Renal pelvis (tissue), 4 donors: Measurements from ENCODE around the gene BLVRB. TPM values are rescaled to one million over a fixed set of nuclear protein-coding genes. Genes with fewer than 3 reads are reported as not detected.
"Not testable (repeated sequence)": the region's sequence is repeated elsewhere in the genome, so short reads cannot be mapped to it uniquely, and the experiment has no call there.

Experiments used
- DNase-seq: peaks from one replicate; pipeline ENCODE4 v3.0.0-alpha.2; 2013
- polyA plus RNA-seq, 3 donors: library from polyadenylated mRNA; unstranded; fragments of 120-200 nt; gene quantifications; one replicate each; pipeline ENCODE4 v1.2.1, GENCODE V29; 2013; ENCODE audit not compliant: insufficient read length in 3 of 3

Gene BLVRB
- polyA plus RNA-seq, 3 donors = 51.8 to 54.2 (median 52.3) TPM

GRCh38 chr19:40428197-40428596, 37.3 kb downstream of the BLVRB start:
- not testable (repeated sequence) for DNase-seq

GRCh38 chr19:40425450-40426287, 39.9 kb downstream of the BLVRB start, which contains the start of gene SERTAD1:
Gene SERTAD1, minus strand, starts transcription at chr19:40425992. Its CDS starts 2,446 bp downstream, at chr19:40423546.
- peak; percentile 99 for DNase-seq

GRCh38 chr19:40424637-40425449, 40.7 kb downstream of the BLVRB start:
- DNase-seq = no peak

DNA sequence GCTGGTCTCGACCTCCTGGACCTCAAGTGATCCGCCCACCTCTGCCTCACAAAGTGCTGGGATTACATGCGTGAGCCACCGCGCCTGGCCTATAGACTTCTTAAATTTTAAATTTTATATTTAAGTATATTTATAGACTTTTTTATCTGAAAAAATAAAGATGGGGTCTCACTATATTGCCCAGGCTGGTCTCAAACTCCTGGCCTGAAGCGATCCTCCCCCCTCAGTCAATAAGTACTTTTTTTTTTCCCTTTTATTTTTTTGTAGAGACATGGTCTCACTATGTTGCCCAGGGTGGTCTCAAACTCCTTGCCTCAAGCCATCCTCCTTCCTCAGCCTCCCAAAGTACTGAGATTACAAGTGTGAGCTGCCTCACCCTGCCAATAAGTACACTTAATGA, 41.6 kb downstream of the BLVRB start:
- DNase-seq = no peak

DNA sequence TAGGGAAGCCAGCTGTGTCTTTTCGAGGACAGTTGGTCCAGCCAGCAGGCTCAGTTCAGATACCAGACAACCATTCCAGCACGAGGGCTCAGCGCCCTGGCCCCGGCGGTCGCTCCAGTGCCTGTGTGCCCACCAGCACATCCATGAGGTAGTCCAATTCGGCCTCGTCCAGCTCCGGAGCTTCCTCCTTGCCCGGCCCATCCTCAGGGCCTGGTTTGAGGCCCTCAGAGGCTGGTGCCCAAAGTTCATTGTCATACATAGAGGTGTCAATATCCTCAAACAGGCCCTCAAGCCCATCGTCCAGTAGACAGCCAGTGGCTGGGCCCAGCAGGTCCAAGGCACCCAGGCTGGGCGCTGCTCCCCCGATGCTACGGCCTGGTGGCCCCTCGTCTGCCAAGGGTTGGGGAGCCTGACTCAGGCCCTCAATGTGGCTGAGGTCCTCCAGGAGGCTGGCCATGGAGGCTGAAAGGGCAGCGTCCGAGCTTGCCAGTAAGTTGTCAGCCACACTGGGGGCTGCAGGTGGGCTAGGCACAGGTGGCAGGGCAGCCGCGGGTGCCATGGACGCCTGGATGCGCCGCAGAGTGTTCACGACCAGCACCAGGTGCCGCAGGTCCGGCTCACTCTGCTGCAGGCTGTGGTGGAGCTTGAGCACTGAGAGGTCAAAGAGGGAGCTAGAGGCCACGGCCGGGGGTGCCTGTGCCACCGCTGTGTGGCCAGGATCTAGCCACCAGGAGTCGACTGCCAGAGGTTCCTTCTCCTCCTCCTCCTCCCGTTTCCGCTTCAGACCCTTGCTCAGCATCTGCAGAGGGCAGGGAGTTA, 42.6 kb downstream of the BLVRB start:
- DNase-seq = no peak

DNA sequence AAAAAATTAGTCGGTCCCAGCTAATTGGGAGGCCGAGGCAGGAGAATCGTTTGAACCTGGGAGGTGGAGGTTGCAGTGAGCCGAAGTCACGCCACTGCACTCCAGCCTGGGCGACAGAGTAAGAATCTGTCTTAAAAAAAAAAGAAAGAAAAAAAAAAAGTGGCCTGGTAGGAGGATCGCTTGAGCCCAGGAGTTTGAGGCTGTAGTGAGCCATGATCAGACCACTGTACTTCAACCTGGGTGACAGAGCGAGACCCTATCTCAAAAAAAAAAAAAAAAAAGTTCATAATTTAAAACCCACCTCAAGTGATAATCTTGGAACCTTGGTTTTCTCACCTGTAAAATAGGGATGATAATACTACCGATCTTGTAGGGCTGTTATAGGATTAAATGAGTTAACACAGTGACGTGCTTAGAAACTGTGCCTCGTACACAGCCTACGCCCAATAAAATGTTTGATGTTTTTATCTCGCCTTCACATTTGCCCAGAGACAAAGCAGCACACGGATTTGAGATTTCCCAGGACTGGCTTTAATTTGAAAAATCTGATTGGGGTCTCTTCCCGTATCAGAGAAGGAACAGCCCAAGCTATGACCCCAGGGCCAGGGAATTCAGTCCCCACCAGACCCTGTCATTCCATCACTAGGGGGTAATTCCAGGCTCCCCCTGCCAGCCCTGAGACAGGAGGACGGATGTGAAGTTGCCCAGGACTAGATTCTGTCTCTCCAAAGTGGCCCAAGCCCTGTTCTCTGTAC, 43.4 kb downstream of the BLVRB start:
- no peak for DNase-seq

DNA sequence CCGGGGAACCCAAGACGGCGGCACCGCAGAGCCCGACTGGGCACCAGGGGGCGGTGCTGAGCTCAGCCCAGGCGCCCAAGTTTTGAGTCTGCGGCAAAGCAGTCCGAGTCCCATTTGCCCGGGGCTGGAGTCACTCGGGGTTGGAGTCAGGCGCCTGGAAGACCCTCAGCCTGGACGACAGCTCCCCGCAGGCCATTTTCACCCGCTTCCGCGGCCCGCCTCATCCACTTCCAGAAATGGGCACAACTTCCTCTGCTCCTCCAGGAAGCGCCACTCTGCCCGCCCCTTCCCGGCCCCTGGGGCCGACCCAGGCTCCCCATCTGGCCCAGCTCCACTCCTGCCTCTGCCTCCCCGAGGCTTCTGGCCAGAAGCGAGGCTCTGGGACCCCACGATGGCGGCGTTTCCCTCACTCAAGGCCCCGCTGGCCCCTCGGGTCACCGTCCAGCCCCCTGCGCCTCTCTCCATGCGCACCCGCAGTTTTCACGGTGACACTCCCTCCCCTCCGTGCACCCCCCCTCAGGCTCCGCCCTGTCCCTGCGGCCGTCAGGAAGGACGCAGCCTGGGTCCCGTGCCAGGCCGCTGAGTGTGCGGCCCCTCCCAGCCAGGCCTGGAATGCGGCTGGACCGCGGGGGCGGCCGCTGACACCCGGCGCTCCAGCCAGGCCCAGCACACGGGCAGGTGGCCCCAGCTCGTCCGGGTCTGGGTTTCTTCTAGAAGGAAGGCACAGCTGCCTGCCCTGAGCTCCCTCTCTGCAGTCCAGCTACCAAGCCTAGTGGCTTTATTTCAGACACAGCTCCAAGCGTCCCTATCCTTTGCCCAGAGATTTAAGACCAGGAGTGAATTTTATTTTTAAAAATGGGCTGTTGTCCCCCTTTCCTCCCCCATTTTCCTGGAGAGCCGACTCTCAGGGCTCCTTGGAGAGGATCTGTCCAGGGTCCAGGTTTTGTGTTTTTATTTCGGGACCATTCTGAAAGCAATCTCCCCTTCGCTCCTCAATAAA, 44.5 kb downstream of the BLVRB start:
- DNase-seq = peak; percentile 91

GRCh38 chr19:40420451-40420765, 45.1 kb downstream of the BLVRB start:
- DNase-seq = no peak

GRCh38 chr19:40419780-40420179, 45.8 kb downstream of the BLVRB start:
- no peak for DNase-seq

DNA sequence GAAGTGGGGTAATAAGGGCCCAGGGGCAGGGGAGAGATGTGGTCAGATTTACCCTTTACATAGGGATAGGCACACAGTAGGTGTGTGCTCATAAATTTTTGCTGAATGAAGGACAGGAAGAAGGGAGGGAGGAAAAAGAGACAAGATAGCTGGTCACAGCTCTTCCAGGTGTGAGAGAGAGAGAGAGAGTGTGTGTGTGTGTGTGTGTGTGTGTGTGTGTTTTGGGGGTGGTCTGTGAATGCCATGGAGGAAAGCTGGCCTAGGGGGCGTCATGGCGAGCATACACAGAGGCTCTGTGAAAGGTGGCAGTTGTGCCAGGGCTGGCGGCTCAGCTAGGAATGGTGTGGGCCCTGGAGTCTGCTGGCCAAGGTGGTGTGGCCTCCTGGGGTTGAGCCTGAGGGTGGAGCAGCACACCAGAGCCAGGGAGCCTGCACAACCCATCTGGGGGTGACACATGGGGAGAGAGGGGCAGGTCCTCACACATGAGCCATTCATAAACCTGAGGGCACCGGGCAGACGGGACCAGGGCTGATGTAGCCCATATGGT, 46.4 kb downstream of the BLVRB start:
- no peak for DNase-seq

GRCh38 chr19:40418040-40418439, 47.5 kb downstream of the BLVRB start:
- no peak for DNase-seq

- no peak for DNase-seq
Measured at GRCh38 chr19:40417643-40417981, 47.9 kb downstream of the BLVRB start.

DNA sequence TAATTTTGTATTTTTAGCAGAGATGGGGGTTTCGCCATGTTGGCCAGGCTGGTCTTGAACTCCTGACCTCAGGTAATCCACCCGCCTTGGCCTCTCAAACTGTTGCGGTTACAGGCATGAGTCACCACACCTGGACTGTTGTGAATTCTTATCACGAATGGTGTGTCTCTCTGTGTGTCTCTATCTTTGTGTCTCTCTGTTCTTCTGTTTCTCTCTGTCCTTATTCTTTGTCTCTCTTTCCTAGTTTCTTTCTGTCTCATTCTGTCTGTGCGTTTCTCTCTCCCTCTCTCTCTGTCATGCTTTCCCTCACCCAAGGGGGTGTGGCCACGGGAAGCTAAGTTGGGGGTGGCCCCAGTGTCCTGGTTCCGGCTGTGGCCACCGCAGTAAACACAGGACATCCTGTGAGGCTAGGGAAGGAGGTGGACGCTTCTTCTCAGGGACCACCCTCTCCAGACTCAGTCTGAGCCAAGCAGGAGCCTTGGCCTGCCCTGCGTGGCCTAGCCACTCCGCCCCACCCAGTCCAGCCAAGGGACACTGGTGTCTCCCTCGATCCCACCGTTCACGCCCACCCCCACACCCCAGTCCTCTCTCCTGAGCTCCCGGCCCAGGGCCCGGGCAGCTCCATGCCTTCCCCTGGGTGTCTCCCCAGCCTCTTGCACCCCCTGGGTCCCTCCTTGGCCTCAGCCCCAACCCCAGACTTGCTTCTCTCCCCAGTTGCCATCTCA, 48.5 kb downstream of the BLVRB start:
- DNase-seq = peak; percentile 44

GRCh38 chr19:40415768-40416167, 49.8 kb downstream of the BLVRB start:
- DNase-seq = no peak

- no peak for DNase-seq
Measured at GRCh38 chr19:40414542-40415535, 50.7 kb downstream of the BLVRB start.

DNA sequence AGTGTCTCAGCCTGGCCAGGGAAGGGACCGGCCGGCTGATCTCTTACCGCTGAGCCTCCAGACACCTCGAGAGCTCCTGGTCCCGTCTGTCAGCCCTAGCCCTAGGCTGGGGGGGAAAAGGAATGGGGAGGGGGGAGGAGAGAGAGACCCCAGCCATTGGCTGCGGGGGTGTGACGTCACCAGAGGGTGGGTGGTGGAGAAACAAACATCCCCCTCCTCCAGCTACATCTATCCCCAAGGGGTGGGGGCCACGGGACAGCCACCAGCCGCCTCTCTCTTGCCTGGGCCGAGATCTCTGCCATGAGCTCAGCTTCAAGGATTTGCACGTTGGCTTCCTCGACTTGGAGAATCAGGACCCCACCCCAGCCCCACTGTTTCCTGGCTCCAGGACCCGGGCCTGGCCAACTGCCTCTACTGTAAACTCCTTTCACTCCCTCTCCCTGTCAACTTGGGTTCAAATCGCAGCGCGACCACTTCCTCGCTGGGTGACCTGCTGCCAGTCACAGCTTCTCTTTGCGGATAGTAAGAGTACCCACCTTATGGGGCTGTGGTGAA, 52.2 kb downstream of the BLVRB start, which contains the start of gene PRX:
PRX (minus strand) TSS at position 88 of the 555 bp plus-strand sequence. CDS start 5,446 bp downstream, outside the sequence.
- no peak for DNase-seq

GRCh38 chr19:40412866-40413265, 52.7 kb downstream of the BLVRB start:
- DNase-seq = no peak
